ENCODE data around the gene MFSD12. TPM values are rescaled to one million over a fixed set of nuclear protein-coding genes. Genes with fewer than 3 reads are reported as not detected.

The MFSD12 gene
- polyA plus RNA-seq, 3 donors = 47.9 to 150 (median 55.5) TPM

- Histone ChIP-seq H3K4me1 (ENCODE audit: control insufficient read depth in 1 of 2, insufficient read depth in 2 of 2, low read length in 2 of 2) (no peaks in the 10 kb centered on the region), H3K27ac (ENCODE audit: low read depth in 1 of 2, low read length in 2 of 2) (no peak overlapping the region), H3K79me2 (ENCODE audit: insufficient read depth, low read length) (peaks cover 100% of the 10 kb centered on the region), H4K20me1 (ENCODE audit: insufficient read depth, low read length) (peaks cover 100% of the 10 kb centered on the region), H3K9ac (ENCODE audit: insufficient read depth, low read length, poor library complexity, severe bottlenecking) (no peak overlapping the region), H3K4me2 (replicated peaks; ENCODE audit: extremely low read depth, low read length, poor library complexity, severe bottlenecking) (no peak overlapping the region), H3K27me3 (ENCODE audit: control insufficient read depth in 2 of 2, insufficient read depth in 2 of 2, low read length in 2 of 2) (no peaks in the 10 kb centered on the region), H3K36me3 (replicated peaks in 1 of 2; ENCODE audit: control insufficient read depth in 1 of 2, insufficient read depth in 2 of 2, low read length in 2 of 2) (peaks cover 37 to 58% of the 10 kb centered on the region in 2 donors), H2AFZ (ENCODE audit: insufficient read depth, low read depth, low read length, poor library complexity, severe bottlenecking) (no peak overlapping the region), H3K4me3 (replicated peaks in 1 of 3; ENCODE audit: low read depth in 2 of 3, low read length in 3 of 3) (no peak overlapping the region), H3K9me3 (replicated peaks in 1 of 2; ENCODE audit: control insufficient read depth in 1 of 2, insufficient read depth in 1 of 2, low read length in 2 of 2) (no peaks in the 10 kb centered on the region)
- Mint-ChIP-seq H3K27me3 (ENCODE audit: low read depth in 3 of 3) (no peaks in the 10 kb centered on the region), H3K9me3 (peaks cover 0 to 2% (median 0%) of the 10 kb centered on the region in 7 donors), H3K4me1 (no peaks in the 10 kb centered on the region), H3K4me3 (no peak overlapping the region), H3K27ac (peak overlapping the region in 1 of 7 donors; percentile 47), H3K36me3 (peaks cover 22 to 60% of the 10 kb centered on the region in 2 donors)
- no peak for DNase-seq
- 100% methylated on average over 6 of the region's 10 CpGs for WGBS (ENCODE audit: insufficient coverage)
- no peak for TF ChIP-seq CTCF (IDR thresholded peaks at IDR 0.05)
- intact Hi-C loops (cut with micrococcal nuclease) = no loop called here
Measured at GRCh38 chr19:3518255-3518654, 39.1 kb downstream of the MFSD12 start.

GRCh38 chr19:3517638-3518037 lies 39.7 kb downstream of the MFSD12 start:
- H3K4me3 ChIP-seq (replicated peaks in 1 of 3; ENCODE audit: low read depth in 2 of 3, low read length in 3 of 3) = no peak overlapping the region
- H3K9me3 Mint-ChIP-seq = peaks cover 0 to 2% (median 0%) of the 10 kb centered on the region in 7 donors
- H3K9ac ChIP-seq (ENCODE audit: insufficient read depth, low read length, poor library complexity, severe bottlenecking) = no peak overlapping the region
- H3K4me2 ChIP-seq (replicated peaks; ENCODE audit: extremely low read depth, low read length, poor library complexity, severe bottlenecking) = no peak overlapping the region
- peaks cover under 1% of the 10 kb centered on the region for H3K4me1 Mint-ChIP-seq
- no peak overlapping the region for H3K4me3 Mint-ChIP-seq
- no peak overlapping the region for H3K27ac ChIP-seq (ENCODE audit: low read depth in 1 of 2, low read length in 2 of 2)
- no CpG with 5 or more reads among the region's 2 CpGs for WGBS (ENCODE audit: insufficient coverage)
- TF ChIP-seq CTCF (IDR thresholded peaks at IDR 0.05) = no peak
- H3K36me3 ChIP-seq (replicated peaks in 1 of 2; ENCODE audit: control insufficient read depth in 1 of 2, insufficient read depth in 2 of 2, low read length in 2 of 2) = peaks cover 30 to 52% of the 10 kb centered on the region in 2 donors
- no peaks in the 10 kb centered on the region for H3K27me3 ChIP-seq (ENCODE audit: control insufficient read depth in 2 of 2, insufficient read depth in 2 of 2, low read length in 2 of 2)
- no peaks in the 10 kb centered on the region for H3K4me1 ChIP-seq (ENCODE audit: control insufficient read depth in 1 of 2, insufficient read depth in 2 of 2, low read length in 2 of 2)
- no peaks in the 10 kb centered on the region for H3K9me3 ChIP-seq (replicated peaks in 1 of 2; ENCODE audit: control insufficient read depth in 1 of 2, insufficient read depth in 1 of 2, low read length in 2 of 2)
- DNase-seq = no peak
- intact Hi-C loops (cut with micrococcal nuclease) = no loop called here
- H2AFZ ChIP-seq (ENCODE audit: insufficient read depth, low read depth, low read length, poor library complexity, severe bottlenecking) = no peak overlapping the region
- H3K27ac Mint-ChIP-seq = no peak overlapping the region
- H3K27me3 Mint-ChIP-seq (ENCODE audit: low read depth in 3 of 3) = no peaks in the 10 kb centered on the region
- H4K20me1 ChIP-seq (ENCODE audit: insufficient read depth, low read length) = peaks cover 100% of the 10 kb centered on the region
- H3K79me2 ChIP-seq (ENCODE audit: insufficient read depth, low read length) = peaks cover 100% of the 10 kb centered on the region
- H3K36me3 Mint-ChIP-seq = peaks cover 22 to 60% of the 10 kb centered on the region in 2 donors
